IMR-90 (cell line): ENCODE data around the gene CD38. TPM values are rescaled to one million over a fixed set of nuclear protein-coding genes. Genes with fewer than 3 reads are reported as not detected.

Source experiments
- ATAC-seq: fragments of 200-7000 bp; cut with Tn5 transposase; 2 replicates; pipeline ENCODE4 v1.9.1; 2020; ENCODE audit warnings: low read depth, mild to moderate bottlenecking, moderate library complexity
- BruUV-seq: library from RNA; stranded (reverse); fragments of 400-500 nt; replicated peaks from 2 replicates; lab custom pipeline; 2021; lab: Mats Ljungman, UMichigan
- CTCF ChIA-PET: fragments of 300-600 bp; formaldehyde crosslinking; extraction: SDS; loops from one replicate; lab custom pipeline; 2021; ENCODE audit warnings: antibody characterized with exemption; lab: Yijun Ruan, JAX
- POLR2A ChIA-PET: fragments of 300-600 bp; sonication (Branson Sonifier 250); formaldehyde crosslinking; loops from one replicate; lab custom pipeline; 2022; ENCODE audit warnings: antibody characterized with exemption; ENCODE audit not compliant: unreplicated experiment; lab: Charles Lee
- DNase-seq: peaks from one replicate; pipeline ENCODE4 v3.0.0; 2013
- H2AFZ ChIP-seq: replicated peaks from 2 replicates; pipeline ENCODE3; 2013; ENCODE audit warnings: low read length, mild to moderate bottlenecking; ENCODE audit not compliant: poor library complexity
- H2AK5ac ChIP-seq: 2 replicates; pipeline ENCODE4 v1.6.1; 2013; ENCODE audit warnings: low read depth, low read length, inconsistent platforms
- H2AK9ac ChIP-seq: replicated peaks from 2 replicates; pipeline ENCODE3; 2013; ENCODE audit warnings: mild to moderate bottlenecking, low read depth, low read length, moderate library complexity; ENCODE audit not compliant: poor library complexity
- H2BK120ac ChIP-seq: 2 replicates; pipeline ENCODE4 v1.6.1; 2013; ENCODE audit warnings: low read depth, low read length, inconsistent platforms
- H2BK15ac ChIP-seq: 3 replicates; pipeline ENCODE4 v1.6.1; 2013; ENCODE audit warnings: low read depth, low read length, inconsistent platforms
- H2BK20ac ChIP-seq: 2 replicates; pipeline ENCODE4 v1.6.1; 2013; ENCODE audit warnings: low read depth, mild to moderate bottlenecking, inconsistent platforms, low read length, moderate library complexity
- H2BK5ac ChIP-seq: 2 replicates; pipeline ENCODE4 v1.6.1; 2013; ENCODE audit warnings: mild to moderate bottlenecking, low read depth, low read length, inconsistent platforms; ENCODE audit not compliant: poor library complexity, severe bottlenecking
- H3K14ac ChIP-seq: replicated peaks from 2 replicates; pipeline ENCODE4 v1.6.1; 2013; ENCODE audit warnings: low read depth, low read length, inconsistent platforms
- H3K18ac ChIP-seq: 2 replicates; pipeline ENCODE4 v1.6.1; 2013; ENCODE audit warnings: low read depth, low read length, control low read depth
- H3K23ac ChIP-seq: 2 replicates; pipeline ENCODE4 v1.6.1; 2013; ENCODE audit warnings: low read depth, low read length, inconsistent platforms
- H3K27ac ChIP-seq: 2 replicates; pipeline ENCODE4 v1.5.1; 2013; ENCODE audit warnings: mild to moderate bottlenecking, control low read depth, low read length; ENCODE audit not compliant: insufficient read depth
- H3K27me3 ChIP-seq: 2 replicates; pipeline ENCODE4 v1.6.1; 2013; ENCODE audit warnings: low read length; ENCODE audit not compliant: control insufficient read depth, insufficient read depth
- H3K36me3 ChIP-seq: 2 replicates; pipeline ENCODE4 v1.6.1; 2013; ENCODE audit warnings: low read length, mixed read lengths; ENCODE audit not compliant: control insufficient read depth, insufficient read depth
- H3K4ac ChIP-seq: 2 replicates; pipeline ENCODE4 v1.6.1; 2013; ENCODE audit warnings: low read depth, low read length, inconsistent platforms
- H3K4me1 ChIP-seq: 2 replicates; pipeline ENCODE4 v1.6.1; 2013; ENCODE audit warnings: low read length, mixed read lengths; ENCODE audit not compliant: control insufficient read depth, insufficient read depth
- H3K4me2 ChIP-seq: 2 replicates; pipeline ENCODE4 v1.6.1; 2013; ENCODE audit warnings: low read depth, mild to moderate bottlenecking, control low read depth, low read length, moderate library complexity
- H3K4me3 ChIP-seq: 2 replicates; pipeline ENCODE4 v1.5.1; 2013; ENCODE audit warnings: low read depth, mild to moderate bottlenecking, control low read depth, low read length, moderate library complexity; ENCODE audit not compliant: insufficient read depth
- H3K56ac ChIP-seq: 2 replicates; pipeline ENCODE4 v1.6.1; 2013; ENCODE audit warnings: low read length, inconsistent platforms; ENCODE audit not compliant: insufficient read depth; ENCODE audit errors: extremely low read depth
- H3K79me1 ChIP-seq, 2 experiments: 2 replicates each; pipeline ENCODE4 v1.6.1; 2013; ENCODE audit warnings: low read length in 2 of 2, inconsistent platforms in 1 of 2, low read depth in 1 of 2
- H3K9ac ChIP-seq: 2 replicates; pipeline ENCODE4 v1.6.1; 2013; ENCODE audit warnings: low read depth, low read length, control low read depth
- H3K9me1 ChIP-seq: 2 replicates; pipeline ENCODE4 v1.6.1; 2013; ENCODE audit warnings: low read length, inconsistent platforms; ENCODE audit not compliant: insufficient read depth
- H3K9me3 ChIP-seq: 2 replicates; pipeline ENCODE4 v1.6.1; 2013; ENCODE audit warnings: low read length; ENCODE audit not compliant: control insufficient read depth, insufficient read depth
- H4K20me1 ChIP-seq: 2 replicates; pipeline ENCODE4 v1.6.1; 2013; ENCODE audit warnings: low read length, inconsistent platforms; ENCODE audit not compliant: insufficient read depth
- H4K5ac ChIP-seq: 2 replicates; pipeline ENCODE4 v1.6.1; 2013; ENCODE audit warnings: mild to moderate bottlenecking, low read depth, low read length, control low read depth
- H4K8ac ChIP-seq, 2 experiments: 2 replicates each; pipeline ENCODE4 v1.6.1; 2013; ENCODE audit warnings: low read depth in 2 of 2, low read length in 2 of 2, control low read depth in 1 of 2, inconsistent platforms in 1 of 2
- H4K91ac ChIP-seq: 2 replicates; pipeline ENCODE4 v1.6.1; 2013; ENCODE audit warnings: low read depth, low read length, inconsistent platforms; ENCODE audit not compliant: insufficient read depth
- CHD1 ChIP-seq: IDR thresholded peaks from 2 replicates; pipeline ENCODE4 v1.6.1; 2012; ENCODE audit warnings: low read depth, low read length, improper control_type of control experiment
- CTCF ChIP-seq: conservative IDR thresholded peaks from 2 replicates; pipeline ENCODE4 v1.5.1; 2012; ENCODE audit warnings: mild to moderate bottlenecking, low read depth, low read length, improper control_type of control experiment
- ELK1 ChIP-seq: fragments of 150-350 bp; IDR thresholded peaks from 2 replicates; pipeline ENCODE4 v1.6.1; 2016; ENCODE audit warnings: low read depth, mild to moderate bottlenecking, low read length, moderate library complexity, borderline replicate concordance
- FOS ChIP-seq: fragments of 150-350 bp; IDR thresholded peaks from 2 replicates; pipeline ENCODE4 v1.6.1; 2016; ENCODE audit warnings: low read depth, low read length
- MAFK ChIP-seq: IDR thresholded peaks from 2 replicates; pipeline ENCODE4 v1.6.1; 2012; ENCODE audit warnings: low read depth, low read length, improper control_type of control experiment
- MXI1 ChIP-seq: IDR thresholded peaks from 2 replicates; pipeline ENCODE4 v1.6.1; 2012; ENCODE audit warnings: low read depth, mild to moderate bottlenecking, low read length, moderate library complexity, borderline replicate concordance
- RAD21 ChIP-seq: IDR thresholded peaks from 2 replicates; pipeline ENCODE4 v1.6.1; 2012; ENCODE audit warnings: low read length, improper control_type of control experiment
- RFX5 ChIP-seq: IDR thresholded peaks from 2 replicates; pipeline ENCODE4 v1.8.0; 2012; ENCODE audit warnings: low read depth, mild to moderate bottlenecking, low read length, moderate library complexity
- USF2 ChIP-seq: fragments of 150-350 bp; IDR thresholded peaks from 2 replicates; pipeline ENCODE4 v1.6.1; 2017; ENCODE audit warnings: mild to moderate bottlenecking, antibody characterized with exemption, low read length, low read depth
- WGBS, 2 experiments: methylation state at CpG; one replicate each; pipeline versions ENCODE4 v1.1.5 to v1.1.7; 2013; ENCODE audit warnings: missing lambda C conversion rate in 2 of 2; ENCODE audit not compliant: insufficient read length in 1 of 2; ENCODE audit errors: extremely low coverage in 2 of 2; 5-methylcytosine and 5-hydroxymethylcytosine counted together
- dilution Hi-C: fragments of 300-500 bp; cut with HindIII; formaldehyde crosslinking; loops from one replicate; pipeline ENCODE4 v1.14.3; 2018; ENCODE audit warnings: low sequenced_read_pairs; ENCODE audit not compliant: unreplicated experiment
- in situ Hi-C: fragments of 300-500 bp; cut with MboI; formaldehyde crosslinking; loops from 3 replicates; pipeline ENCODE4 v1.14.3; 2019; ENCODE audit warnings: low sequenced_read_pairs, inconsistent platforms, mixed read lengths
- intact Hi-C: fragments of 100-400 bp; cut with micrococcal nuclease; formaldehyde crosslinking; loops from 2 replicates; pipeline ENCODE4 v1.10.0; 2022
- polyA plus RNA-seq, 3 experiments: library from polyadenylated mRNA; depleted of rRNA; stranded (reverse); fragments of >200 nt; gene quantifications; 2 replicates each; pipeline ENCODE4 v1.2.3, GENCODE V29; 2012; ENCODE audit warnings: low replicate concordance in 1 of 3
- total RNA-seq: library from RNA; depleted of rRNA; stranded (reverse); fragments of >200 nt; gene quantifications from 2 replicates; pipeline ENCODE4 v1.2.3, GENCODE V29; 2012

Gene CD38
- total and polyA plus RNA-seq, 2 of the 4 experiments (the other 2 are of a cell fraction), result not detected

GRCh38 chr4:15751153-15751552, 27.0 kb upstream of the CD38 start:
- Histone ChIP-seq H2AK5ac (no peak overlapping the region), H4K20me1 (no peaks in the 10 kb centered on the region), H3K14ac (no peak overlapping the region), H2BK120ac (no peak overlapping the region), H2AK9ac (no peak overlapping the region), H3K9me3 (0 out of 2 replicates have a peak, but pooled peaks cover 2% of the 10 kb centered on the region), H4K5ac (no peak overlapping the region), H2BK5ac (no peak overlapping the region), H2BK15ac (no peak overlapping the region), H3K56ac (no peak overlapping the region), H3K27me3 (peaks cover 3% of the 10 kb centered on the region; the same call in 1 of the 2 replicates), H3K9me1 (no peaks in the 10 kb centered on the region), H3K4me1 (no peaks in the 10 kb centered on the region; the same call in 1 of the 2 replicates), H3K23ac (no peak overlapping the region), H2BK20ac (no peak overlapping the region), H3K36me3 (no peaks in the 10 kb centered on the region), H3K79me1 (no peaks in the 10 kb centered on the region), H4K91ac (no peak overlapping the region), H3K4ac (no peak overlapping the region), H3K27ac (no peak overlapping the region), H3K4me2 (no peak overlapping the region), H4K8ac (no peak overlapping the region), H3K9ac (no peak overlapping the region), H3K4me3 (no peak overlapping the region), H2AFZ (no peak overlapping the region), H3K18ac (no peak overlapping the region)
- dilution Hi-C loops, result no loop called here
- BruUV-seq, result no TSS peak
- ChIA-PET POLR2A (no interaction called here), CTCF (no interaction called here)
- DNase-seq, result no peak
- TF ChIP-seq RFX5, result no peak
- no peak for TF ChIP-seq FOS
- no peak for TF ChIP-seq CHD1
- no peak for TF ChIP-seq USF2
- no peak for TF ChIP-seq CTCF
- TF ChIP-seq RAD21, result no peak
- TF ChIP-seq MXI1, result no peak
- no peak for TF ChIP-seq ELK1
- no peak for TF ChIP-seq MAFK
- intact Hi-C loops, result no loop called here
- ATAC-seq, result no peak
- WGBS, 2 experiments, result no CpG with 5 or more reads among the region's 2 CpGs
- in situ Hi-C loops, result no loop called here
